ENCODE measurements around the gene BDKRB2.

DNA sequence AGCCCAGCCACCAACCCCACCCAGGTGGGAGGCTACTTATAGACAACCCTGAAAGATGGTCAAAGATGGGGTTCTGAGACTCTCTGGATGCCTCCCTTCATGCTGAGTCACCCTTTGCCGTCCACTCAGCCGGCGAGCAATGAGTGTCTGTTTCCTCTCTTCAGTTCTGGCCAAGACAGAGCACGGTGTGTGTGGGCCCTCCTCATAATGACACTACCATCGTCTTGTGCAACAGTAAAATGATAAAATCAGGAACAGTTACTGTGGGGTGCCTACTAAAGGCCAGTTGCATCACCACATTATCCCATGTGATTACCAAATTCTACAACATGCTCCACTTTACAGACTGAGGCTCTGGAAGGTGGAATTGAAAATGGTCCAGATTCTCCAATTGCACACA, 44.4 kb downstream of the BDKRB2 start:
- TF ChIP-seq POLR2A (IDR thresholded peaks at IDR 0.05; ENCODE audit: low read length), result no peak
- TF ChIP-seq GATA1 (IDR thresholded peaks at IDR 0.05; ENCODE audit: low read depth, low read length), result no peak
